H1 (cell line): ENCODE data around the gene RBMXL2. TPM values are rescaled to one million over a fixed set of nuclear protein-coding genes. Genes with fewer than 3 reads are reported as not detected.

Experiments used
- ATF3 ChIP-seq: IDR thresholded peaks from 2 replicates; pipeline ENCODE4 v1.6.1; 2011; ENCODE audit warnings: low read depth, mild to moderate bottlenecking, low read length; ENCODE audit not compliant: insufficient read depth
- polyA plus RNA-seq, 7 experiments: library from polyadenylated mRNA; depleted of rRNA in 3 of 7; stranded (reverse) in 5 of 7; unstranded in 2 of 7; fragments of >200 nt in 5 of 7; fragments of 200-250 nt in 2 of 7; gene quantifications; 1 replicate in 5 of 7; 2 replicates in 1 of 7; 4 replicates in 1 of 7; pipeline versions ENCODE4 v1.2.1 to v1.2.3, GENCODE V29; 2011 to 2013; ENCODE audit warnings: missing spikeins in 2 of 7, mixed read lengths in 2 of 7
- total RNA-seq: library from RNA; stranded (reverse); fragmentation: NEBNext Ultra II Directional; extraction: Animal tissue kit (Norgen Biotek cat#: 25700); gene quantifications from 2 replicates; pipeline ENCODE4 v1.2.1, GENCODE V29; 2021

The RBMXL2 gene
- total and polyA plus RNA-seq, 2 of the 8 experiments (the other 6 are each of a cell fraction or from before 2014, with no cell fraction given), result not detected

- TF ChIP-seq ATF3, result no peak
- TF ChIP-seq, all 59 proteins: peak for 0
Observed at GRCh38 chr11:7056828-7057513, 31.8 kb upstream of the RBMXL2 start (continued).
